Esophagus squamous epithelium (tissue), 4 donors: Measurements from ENCODE around the gene SFXN1.

Experiments used
- POLR2A ChIP-seq, 4 donors: fragments of 450-650 bp; IDR thresholded peaks; one replicate each; pipeline ENCODE4 v1.6.1; 2017; ENCODE audit warnings: antibody characterized with exemption in 4 of 4, mild to moderate bottlenecking in 4 of 4, moderate library complexity in 3 of 4
- TF ChIP-seq, protein P1 (sequence below), 6 experiments: fragments of 450-650 bp in 4 of 6; fragments of 200-600 bp in 2 of 6; sonication (generic) in 2 of 6; IDR thresholded peaks; one replicate each; pipeline ENCODE4 v1.5.1; 2016 to 2019; ENCODE audit warnings: antibody characterized with exemption in 6 of 6, mild to moderate bottlenecking in 4 of 6, moderate library complexity in 4 of 6

- no peak for TF ChIP-seq POLR2A (IDR thresholded peaks at IDR 0.05)
- TF ChIP-seq, protein P1, sequence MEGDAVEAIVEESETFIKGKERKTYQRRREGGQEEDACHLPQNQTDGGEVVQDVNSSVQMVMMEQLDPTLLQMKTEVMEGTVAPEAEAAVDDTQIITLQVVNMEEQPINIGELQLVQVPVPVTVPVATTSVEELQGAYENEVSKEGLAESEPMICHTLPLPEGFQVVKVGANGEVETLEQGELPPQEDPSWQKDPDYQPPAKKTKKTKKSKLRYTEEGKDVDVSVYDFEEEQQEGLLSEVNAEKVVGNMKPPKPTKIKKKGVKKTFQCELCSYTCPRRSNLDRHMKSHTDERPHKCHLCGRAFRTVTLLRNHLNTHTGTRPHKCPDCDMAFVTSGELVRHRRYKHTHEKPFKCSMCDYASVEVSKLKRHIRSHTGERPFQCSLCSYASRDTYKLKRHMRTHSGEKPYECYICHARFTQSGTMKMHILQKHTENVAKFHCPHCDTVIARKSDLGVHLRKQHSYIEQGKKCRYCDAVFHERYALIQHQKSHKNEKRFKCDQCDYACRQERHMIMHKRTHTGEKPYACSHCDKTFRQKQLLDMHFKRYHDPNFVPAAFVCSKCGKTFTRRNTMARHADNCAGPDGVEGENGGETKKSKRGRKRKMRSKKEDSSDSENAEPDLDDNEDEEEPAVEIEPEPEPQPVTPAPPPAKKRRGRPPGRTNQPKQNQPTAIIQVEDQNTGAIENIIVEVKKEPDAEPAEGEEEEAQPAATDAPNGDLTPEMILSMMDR (IDR thresholded peaks at IDR 0.05) = no peak
Observed at GRCh38 chr5:175471628-175472027, 6.7 kb upstream of the SFXN1 start.
